Transverse colon (tissue), 4 donors: ENCODE results near the gene PRSS1. TPM values are rescaled to one million over a fixed set of nuclear protein-coding genes. Genes with fewer than 3 reads are reported as not detected.
A peak's percentile ranks its signal among the peaks of the same experiment; 100 is the strongest.

Experiments
- DNase-seq: peaks from one replicate; pipeline ENCODE4 v3.0.0-alpha.2; 2019
- H3K27ac ChIP-seq, 4 donors: fragments of 200-600 bp; sonication (generic); 2 replicates each; pipeline ENCODE4 v1.5.1; 2016 to 2018; ENCODE audit warnings: inconsistent platforms in 4 of 4
- H3K27me3 ChIP-seq: fragments of 200-600 bp; sonication (generic); 2 replicates; pipeline ENCODE4 v1.5.1; 2017; ENCODE audit warnings: inconsistent platforms
- H3K36me3 ChIP-seq, 4 donors: fragments of 200-600 bp; sonication (generic); 2 replicates each; pipeline ENCODE4 v1.5.1; 2017 to 2019; ENCODE audit warnings: inconsistent platforms in 4 of 4
- H3K4me1 ChIP-seq, 4 donors: fragments of 200-600 bp; sonication (generic); 2 replicates each; pipeline ENCODE4 v1.5.1; 2017 to 2020; ENCODE audit warnings: inconsistent platforms in 4 of 4
- H3K4me3 ChIP-seq, 4 donors: fragments of 200-600 bp; sonication (generic); 1 replicate in 1 of 4; 2 replicates in 3 of 4; pipeline versions ENCODE4 v1.5.1 to v1.6.1; 2017 to 2019; ENCODE audit warnings: inconsistent platforms in 4 of 4
- H3K9me3 ChIP-seq, 2 donors: fragments of 200-600 bp; sonication (generic); 2 replicates each; pipeline ENCODE4 v1.5.1; 2017 to 2019; ENCODE audit warnings: inconsistent platforms in 2 of 2
- EP300 ChIP-seq: sonication (generic); formaldehyde crosslinking; IDR thresholded peaks from one replicate; pipeline ENCODE4 v1.6.1; 2017; ENCODE audit warnings: antibody characterized with exemption, low read depth
- POLR2A ChIP-seq: fragments of 450-650 bp; IDR thresholded peaks from one replicate; pipeline ENCODE4 v1.6.1; 2016; ENCODE audit warnings: antibody characterized with exemption, mild to moderate bottlenecking, moderate library complexity
- POLR2AphosphoS5 ChIP-seq, 3 donors: sonication (generic); formaldehyde crosslinking; IDR thresholded peaks; one replicate each; pipeline ENCODE4 v1.6.1; 2016; ENCODE audit warnings: antibody characterized with exemption in 3 of 3
- WGBS, 2 donors: methylation state at CpG; one replicate each; pipeline ENCODE4 v1.1.5; 2018; ENCODE audit warnings: low coverage in 1 of 2; 5-methylcytosine and 5-hydroxymethylcytosine counted together
- in situ Hi-C, 4 donors: fragments of 200-750 bp; cut with MboI; loops; one replicate each; pipeline versions ENCODE4 v1.15.0 to v1.15.1; 2017; ENCODE audit warnings: low sequenced_read_pairs in 3 of 4, low pct_ligation_motif_present in 1 of 4, low pct_unique_long_range_greater_than_20kb in 1 of 4
- intact Hi-C: fragments of 100-400 bp; cut with DNase I; formaldehyde crosslinking; loops from one replicate; pipeline ENCODE4 v1.15.1; 2023; ENCODE audit warnings: low total_unique reads
- total RNA-seq, 4 donors: library from RNA; depleted of rRNA; stranded (reverse); fragments of >200 nt; gene quantifications; one replicate each; pipeline ENCODE4 v1.1.0, GENCODE V29; 2016
- TF ChIP-seq, protein P1 (sequence below), 5 experiments: fragments of 200-600 bp in 3 of 5; fragments of 450-650 bp in 2 of 5; sonication (generic) in 3 of 5; IDR thresholded peaks; 1 replicate in 2 of 5; 2 replicates in 3 of 5; pipeline ENCODE4 v1.5.1; 2016 to 2017; ENCODE audit warnings: antibody characterized with exemption in 5 of 5, inconsistent platforms in 3 of 5, mild to moderate bottlenecking in 2 of 5, moderate library complexity in 1 of 5

PRSS1 gene
- total RNA-seq, 4 donors from 2014 or later, result not detected

DNA sequence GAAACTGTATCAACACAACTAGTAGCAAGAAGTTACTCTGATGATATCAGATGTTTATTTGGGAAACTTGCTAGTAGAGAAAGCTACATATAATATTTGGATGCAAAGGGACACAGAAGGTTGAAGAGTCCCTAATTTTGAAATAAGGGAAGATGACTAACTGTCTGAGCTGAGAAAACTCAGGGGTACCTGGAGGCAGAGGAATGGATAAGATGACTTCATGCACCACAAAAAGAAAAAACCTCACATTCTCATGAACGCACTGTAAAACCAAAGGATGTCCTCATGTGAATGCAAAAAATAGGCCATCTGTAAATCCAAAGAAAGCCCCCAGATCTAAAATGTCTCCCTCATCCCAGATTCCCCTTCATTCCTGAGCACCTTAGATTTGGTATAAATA, 50.8 kb downstream of the PRSS1 start:
- H3K4me1 ChIP-seq, result peaks cover 0 to 17% (median 8%) of the 10 kb centered on the region in 4 donors
- intact Hi-C loops, result loop anchor here (10.0 kb wide), 1 partner anchor 1055 kb away; no protein-coding TSS in a partner anchor
- H3K27me3 ChIP-seq, result peaks cover 57% of the 10 kb centered on the region
- no peaks in the 10 kb centered on the region for H3K9me3 ChIP-seq
- H3K36me3 ChIP-seq, result no peaks in the 10 kb centered on the region
- in situ Hi-C loops, result no loop called here
- TF ChIP-seq POLR2A, result no peak
- TF ChIP-seq EP300, result no peak
- TF ChIP-seq POLR2AphosphoS5 (IDR thresholded peaks at IDR 0.05), result no peak
- TF ChIP-seq, protein P1, sequence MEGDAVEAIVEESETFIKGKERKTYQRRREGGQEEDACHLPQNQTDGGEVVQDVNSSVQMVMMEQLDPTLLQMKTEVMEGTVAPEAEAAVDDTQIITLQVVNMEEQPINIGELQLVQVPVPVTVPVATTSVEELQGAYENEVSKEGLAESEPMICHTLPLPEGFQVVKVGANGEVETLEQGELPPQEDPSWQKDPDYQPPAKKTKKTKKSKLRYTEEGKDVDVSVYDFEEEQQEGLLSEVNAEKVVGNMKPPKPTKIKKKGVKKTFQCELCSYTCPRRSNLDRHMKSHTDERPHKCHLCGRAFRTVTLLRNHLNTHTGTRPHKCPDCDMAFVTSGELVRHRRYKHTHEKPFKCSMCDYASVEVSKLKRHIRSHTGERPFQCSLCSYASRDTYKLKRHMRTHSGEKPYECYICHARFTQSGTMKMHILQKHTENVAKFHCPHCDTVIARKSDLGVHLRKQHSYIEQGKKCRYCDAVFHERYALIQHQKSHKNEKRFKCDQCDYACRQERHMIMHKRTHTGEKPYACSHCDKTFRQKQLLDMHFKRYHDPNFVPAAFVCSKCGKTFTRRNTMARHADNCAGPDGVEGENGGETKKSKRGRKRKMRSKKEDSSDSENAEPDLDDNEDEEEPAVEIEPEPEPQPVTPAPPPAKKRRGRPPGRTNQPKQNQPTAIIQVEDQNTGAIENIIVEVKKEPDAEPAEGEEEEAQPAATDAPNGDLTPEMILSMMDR (IDR thresholded peaks at IDR 0.05), result no peak
- H3K27ac ChIP-seq, result peak overlapping the region; percentile 26 to 73 (median 52)
- no peak for DNase-seq
- 58 to 64% methylated on average over 1 of the region's 1 CpG for WGBS, 2 donors
- no peak overlapping the region for H3K4me3 ChIP-seq

DNA sequence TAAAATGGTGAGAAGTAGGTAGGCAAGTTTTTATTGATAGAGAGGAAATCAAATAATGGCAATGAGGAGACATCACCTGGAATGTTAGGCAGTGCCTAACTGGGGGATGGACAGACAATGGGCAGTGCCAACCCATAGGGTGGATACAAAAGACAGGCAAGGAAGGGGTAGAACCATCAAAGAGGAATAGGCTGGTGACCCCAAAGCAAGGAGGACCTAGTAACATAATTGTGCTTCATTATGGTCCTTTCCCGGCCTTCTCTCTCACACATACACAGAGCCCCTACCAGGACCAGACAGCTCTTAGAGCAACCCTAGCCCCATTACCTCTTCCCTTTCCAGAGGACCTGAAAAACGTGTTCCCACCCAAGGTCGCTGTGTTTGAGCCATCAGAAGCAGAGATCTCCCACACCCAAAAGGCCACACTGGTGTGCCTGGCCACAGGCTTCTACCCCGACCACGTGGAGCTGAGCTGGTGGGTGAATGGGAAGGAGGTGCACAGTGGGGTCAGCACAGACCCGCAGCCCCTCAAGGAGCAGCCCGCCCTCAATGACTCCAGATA, 51.5 kb downstream of the PRSS1 start:
- peaks cover 0 to 17% (median 8%) of the 10 kb centered on the region in 4 donors for H3K4me1 ChIP-seq
- H3K4me3 ChIP-seq, result no peak overlapping the region
- H3K36me3 ChIP-seq, result no peaks in the 10 kb centered on the region
- H3K9me3 ChIP-seq, result no peaks in the 10 kb centered on the region
- WGBS, 2 donors, result 90 to 95% methylated on average over 2 to 7 of the region's 7 CpGs
- H3K27me3 ChIP-seq, result peaks cover 50% of the 10 kb centered on the region
- peak overlapping the region in 3 of 4 donors; percentile 26 to 73 (median 71) for H3K27ac ChIP-seq
- intact Hi-C loops (loop anchor here (10.0 kb wide), 1 partner anchor 1054 kb away; no protein-coding TSS in a partner anchor), in situ Hi-C loops (no loop called here)
- no peak for TF ChIP-seq EP300
- TF ChIP-seq, protein P1 (IDR thresholded peaks at IDR 0.05), result no peak
- TF ChIP-seq POLR2A, result no peak
- TF ChIP-seq POLR2AphosphoS5 (IDR thresholded peaks at IDR 0.05), result no peak
- no peak for DNase-seq

DNA sequence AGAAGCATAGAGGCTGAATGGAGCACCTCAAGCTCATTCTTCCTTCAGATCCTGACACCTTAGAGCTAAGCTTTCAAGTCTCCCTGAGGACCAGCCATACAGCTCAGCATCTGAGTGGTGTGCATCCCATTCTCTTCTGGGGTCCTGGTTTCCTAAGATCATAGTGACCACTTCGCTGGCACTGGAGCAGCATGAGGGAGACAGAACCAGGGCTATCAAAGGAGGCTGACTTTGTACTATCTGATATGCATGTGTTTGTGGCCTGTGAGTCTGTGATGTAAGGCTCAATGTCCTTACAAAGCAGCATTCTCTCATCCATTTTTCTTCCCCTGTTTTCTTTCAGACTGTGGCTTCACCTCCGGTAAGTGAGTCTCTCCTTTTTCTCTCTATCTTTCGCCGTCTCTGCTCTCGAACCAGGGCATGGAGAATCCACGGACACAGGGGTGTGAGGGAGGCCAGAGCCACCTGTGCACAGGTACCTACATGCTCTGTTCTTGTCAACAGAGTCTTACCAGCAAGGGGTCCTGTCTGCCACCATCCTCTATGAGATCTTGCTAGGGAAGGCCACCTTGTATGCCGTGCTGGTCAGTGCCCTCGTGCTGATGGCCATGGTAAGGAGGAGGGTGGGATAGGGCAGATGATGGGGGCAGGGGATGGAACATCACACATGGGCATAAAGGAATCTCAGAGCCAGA, 52.5 kb downstream of the PRSS1 start:
- intact Hi-C loops, result loop anchor here (10.0 kb wide), 1 partner anchor 1053 kb away; no protein-coding TSS in a partner anchor
- peaks cover 0 to 13% (median 6%) of the 10 kb centered on the region in 4 donors for H3K4me1 ChIP-seq
- no peak overlapping the region for H3K27ac ChIP-seq
- peaks cover 41% of the 10 kb centered on the region for H3K27me3 ChIP-seq
- in situ Hi-C loops, result no loop called here
- TF ChIP-seq POLR2A, result no peak
- TF ChIP-seq, protein P1 (IDR thresholded peaks at IDR 0.05), result no peak
- TF ChIP-seq EP300, result no peak
- no peak for TF ChIP-seq POLR2AphosphoS5 (IDR thresholded peaks at IDR 0.05)
- H3K9me3 ChIP-seq, result no peaks in the 10 kb centered on the region
- no peak for DNase-seq
- 87% methylated on average over 8 of the region's 8 CpGs; no CpG with 5 or more reads in 1 of the 2 donors for WGBS, 2 donors
- H3K36me3 ChIP-seq, result no peaks in the 10 kb centered on the region
- no peak overlapping the region for H3K4me3 ChIP-seq

DNA sequence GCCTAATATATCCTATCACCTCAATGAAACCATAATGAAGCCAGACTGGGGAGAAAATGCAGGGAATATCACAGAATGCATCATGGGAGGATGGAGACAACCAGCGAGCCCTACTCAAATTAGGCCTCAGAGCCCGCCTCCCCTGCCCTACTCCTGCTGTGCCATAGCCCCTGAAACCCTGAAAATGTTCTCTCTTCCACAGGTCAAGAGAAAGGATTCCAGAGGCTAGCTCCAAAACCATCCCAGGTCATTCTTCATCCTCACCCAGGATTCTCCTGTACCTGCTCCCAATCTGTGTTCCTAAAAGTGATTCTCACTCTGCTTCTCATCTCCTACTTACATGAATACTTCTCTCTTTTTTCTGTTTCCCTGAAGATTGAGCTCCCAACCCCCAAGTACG, 53.0 kb downstream of the PRSS1 start:
- 80 to 89% methylated on average over 1 to 3 of the region's 3 CpGs for WGBS, 2 donors
- Histone ChIP-seq H3K27ac (no peak overlapping the region), H3K9me3 (no peaks in the 10 kb centered on the region), H3K36me3 (no peaks in the 10 kb centered on the region), H3K4me1 (peaks cover 0 to 7% (median 3%) of the 10 kb centered on the region in 4 donors), H3K27me3 (peaks cover 35% of the 10 kb centered on the region), H3K4me3 (no peak overlapping the region)
- intact Hi-C loops (loop anchor here (10.0 kb wide), 1 partner anchor 1052 kb away; no protein-coding TSS in a partner anchor), in situ Hi-C loops (no loop called here)
- TF ChIP-seq, protein P1 (IDR thresholded peaks at IDR 0.05), result no peak
- TF ChIP-seq POLR2A, result no peak
- no peak for TF ChIP-seq POLR2AphosphoS5 (IDR thresholded peaks at IDR 0.05)
- TF ChIP-seq EP300, result no peak
- no peak for DNase-seq
